GM18873 (cell line): ENCODE data around the gene LLCFC1.

Experiments
- ATAC-seq: cut with Tn5 transposase; IDR thresholded peaks from one replicate; pipeline ENCODE4 v1.9.1; 2021; ENCODE audit warnings: mild to moderate bottlenecking, moderate library complexity, moderate number of reproducible peaks; ENCODE audit not compliant: unreplicated experiment, low FRiP score

Gene LLCFC1

GRCh38 chr7:142935941-142936565 lies 3.2 kb upstream of the LLCFC1 start:
- no peak for ATAC-seq

- no peak for ATAC-seq
These were observed 673 bp upstream of the LLCFC1 start for GRCh38 chr7:142938611-142939010.

- no peak for ATAC-seq
These were observed 1.8 kb downstream of the LLCFC1 start for GRCh38 chr7:142940966-142941535.

- ATAC-seq, result no peak
These were observed 2.3 kb downstream of the LLCFC1 start for GRCh38 chr7:142941541-142941940.

DNA sequence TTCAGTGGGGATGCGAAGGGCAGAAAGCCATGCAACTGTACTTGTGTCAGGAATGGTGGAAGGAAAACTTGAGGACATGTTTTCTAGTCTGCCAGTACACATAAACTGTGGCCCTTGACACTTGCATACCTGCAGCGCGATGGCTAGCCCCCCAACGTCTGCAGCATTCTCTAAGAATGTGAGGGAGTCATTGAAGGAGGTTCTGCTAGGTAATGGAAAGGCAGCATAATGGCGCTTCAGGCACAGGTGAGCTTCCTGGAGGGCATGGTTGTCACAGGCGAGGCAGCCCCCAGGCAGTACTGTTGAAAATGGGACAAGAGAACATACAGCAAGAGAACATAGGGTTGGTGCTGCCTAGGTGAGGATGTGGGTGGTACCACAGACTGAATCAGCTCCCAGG lies 3.5 kb downstream of the LLCFC1 start:
- ATAC-seq, result no peak

DNA sequence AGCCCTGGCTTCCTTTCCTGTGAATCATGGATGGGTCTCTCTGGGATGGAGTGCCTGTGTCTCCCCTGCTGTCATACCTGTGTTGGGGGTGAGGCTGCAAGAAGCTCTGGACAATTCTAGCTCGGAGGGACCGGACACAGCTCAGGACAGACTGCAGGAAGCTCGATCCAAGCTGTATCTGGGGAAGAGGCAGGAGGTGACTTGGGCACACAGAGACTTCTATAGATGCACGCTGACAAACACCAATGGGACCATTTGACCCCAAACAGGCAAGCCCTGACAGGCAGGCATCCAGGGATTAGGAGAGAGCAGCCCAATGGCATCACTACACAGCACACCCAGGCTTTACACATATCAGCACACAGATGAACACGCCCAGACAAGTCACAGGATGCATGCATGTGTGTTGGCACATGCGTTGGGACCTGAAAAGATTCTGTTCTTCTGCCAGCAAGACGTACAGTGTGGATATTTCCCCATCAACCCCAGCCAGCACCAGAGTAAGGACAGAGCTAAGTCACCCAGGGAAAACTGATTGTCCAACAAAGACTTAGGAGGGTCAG lies 4.5 kb downstream of the LLCFC1 start:
- no peak for ATAC-seq

DNA sequence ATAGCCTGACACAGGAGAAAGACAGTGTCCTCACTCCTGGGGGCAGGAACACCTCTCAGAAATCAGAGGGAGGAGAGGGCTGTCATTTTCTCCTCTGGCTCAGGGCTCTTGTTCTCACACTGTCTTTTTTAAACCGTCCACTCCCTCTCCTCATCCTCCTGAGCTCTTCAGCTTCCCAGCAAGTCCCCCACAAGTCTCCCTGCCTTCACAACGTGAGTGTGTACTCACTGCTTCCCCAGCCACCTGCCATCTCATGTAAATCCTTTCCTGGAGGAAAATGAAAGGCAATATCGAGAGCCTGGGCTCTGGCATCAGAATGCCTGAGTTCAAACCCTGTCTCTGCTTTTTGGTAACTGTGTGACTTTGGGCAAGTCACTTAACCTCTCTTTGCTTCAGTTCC lies 5.7 kb downstream of the LLCFC1 start:
- no peak for ATAC-seq

DNA sequence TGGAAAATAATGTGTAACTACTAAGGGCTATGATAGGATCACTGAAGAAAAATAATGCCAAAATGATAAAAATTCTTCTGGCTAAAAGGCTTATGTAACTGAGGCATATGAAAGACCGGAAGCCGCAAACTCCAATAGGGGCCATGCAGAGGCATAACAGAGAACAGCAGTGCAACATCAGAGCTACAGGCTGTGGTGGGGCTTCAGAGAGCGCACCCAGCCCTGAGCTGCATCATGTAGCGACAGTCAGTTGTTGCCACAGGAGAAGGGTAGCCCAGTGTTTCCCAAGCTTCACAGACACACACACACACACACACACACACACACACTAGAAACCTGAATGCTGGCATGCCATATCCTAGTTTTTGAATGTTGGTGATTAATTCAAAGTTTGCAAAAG lies 9.3 kb downstream of the LLCFC1 start:
- ATAC-seq, result no peak

- no peak for ATAC-seq
These were observed 11.0 kb downstream of the LLCFC1 start for GRCh38 chr7:142950235-142950634.

DNA sequence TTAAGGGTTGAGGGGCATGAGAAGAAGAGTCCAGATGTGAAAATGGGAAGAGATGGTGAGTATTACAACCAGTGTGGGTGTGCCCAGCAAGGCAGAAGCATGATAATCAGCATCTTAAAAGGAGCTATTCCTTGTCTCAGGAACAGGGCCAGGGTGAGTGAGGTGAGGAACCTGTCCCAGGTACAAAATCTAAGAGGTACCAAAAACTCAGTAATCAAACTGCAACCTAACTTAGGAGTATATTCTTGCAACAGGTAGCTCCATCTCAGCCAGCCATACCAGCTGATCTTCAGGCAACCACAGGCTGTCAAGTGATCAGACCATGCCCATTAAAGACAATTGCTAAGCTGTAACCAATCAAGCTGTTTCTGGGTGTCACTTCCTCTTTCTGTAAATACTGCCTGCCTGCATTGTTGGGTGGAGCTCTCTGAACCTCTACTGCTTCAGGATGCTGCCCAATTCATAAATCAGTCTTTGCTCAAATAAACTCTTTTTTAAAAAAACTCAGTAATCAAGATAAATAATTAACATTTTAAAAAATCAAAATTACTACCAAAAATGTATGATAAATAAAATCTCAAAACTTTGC lies 15.5 kb downstream of the LLCFC1 start:
- no peak for ATAC-seq

GRCh38 chr7:142956951-142957623 lies 17.8 kb downstream of the LLCFC1 start:
- no peak for ATAC-seq

DNA sequence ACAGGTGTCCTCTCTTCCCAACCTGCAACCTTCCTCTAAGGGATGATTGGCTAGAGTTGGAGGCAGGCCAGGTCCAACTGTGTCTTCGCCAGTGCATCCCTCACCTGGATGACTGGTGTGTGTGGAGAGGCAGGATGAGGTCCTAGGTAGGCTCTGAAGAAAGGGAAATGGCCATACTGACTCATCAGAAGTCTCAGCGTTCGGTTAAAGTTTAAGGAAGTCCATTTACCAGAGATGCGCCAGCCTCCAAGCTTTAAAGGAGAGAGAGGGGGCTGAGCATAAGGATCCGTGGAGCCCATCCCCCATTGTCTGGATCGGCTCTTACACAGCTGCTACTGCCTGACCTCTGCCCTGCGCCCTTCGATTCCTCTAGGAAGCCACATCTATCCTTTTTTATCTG lies 18.4 kb downstream of the LLCFC1 start:
- no peak for ATAC-seq

DNA sequence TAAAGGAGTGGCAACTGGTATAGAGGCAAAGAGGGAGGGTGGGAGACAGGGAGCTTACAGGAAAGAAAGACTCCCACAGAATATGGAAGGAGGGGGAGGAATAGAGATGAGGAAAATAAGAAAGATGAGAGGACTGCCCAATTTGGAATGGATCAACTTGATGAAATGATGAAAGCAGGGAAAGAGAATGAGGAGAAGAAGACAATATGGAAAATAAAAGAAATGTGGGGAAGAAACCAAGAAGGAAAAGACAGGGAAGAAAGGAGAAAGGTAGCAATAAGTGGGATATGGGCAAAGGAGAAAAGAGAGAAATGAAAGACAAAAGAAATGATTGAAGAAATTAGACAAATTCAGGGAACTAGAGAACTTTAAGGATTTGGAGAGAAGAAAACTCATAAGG lies 19.9 kb downstream of the LLCFC1 start:
- ATAC-seq, result no peak

- no peak for ATAC-seq
These were observed 21.8 kb downstream of the LLCFC1 start for GRCh38 chr7:142960955-142961512.

DNA sequence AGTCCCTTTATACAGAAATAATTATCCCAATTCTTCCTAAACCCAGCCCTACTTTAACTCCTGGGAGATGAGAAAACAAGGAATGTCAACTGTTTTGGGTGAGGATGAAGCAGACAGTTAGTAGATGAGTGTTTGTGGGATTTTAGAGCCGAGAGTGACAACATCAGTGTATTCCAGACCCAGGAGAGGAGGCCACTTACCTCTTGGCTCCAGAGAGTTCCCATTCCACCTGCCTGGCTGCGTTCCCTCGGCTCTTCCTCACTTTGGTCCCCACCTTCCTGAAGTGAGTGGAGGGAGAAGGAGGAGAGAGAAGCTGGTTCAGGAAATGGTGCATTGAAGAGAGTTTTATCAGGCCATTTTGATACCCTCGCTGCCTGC lies 22.3 kb downstream of the LLCFC1 start:
- ATAC-seq, result no peak

DNA sequence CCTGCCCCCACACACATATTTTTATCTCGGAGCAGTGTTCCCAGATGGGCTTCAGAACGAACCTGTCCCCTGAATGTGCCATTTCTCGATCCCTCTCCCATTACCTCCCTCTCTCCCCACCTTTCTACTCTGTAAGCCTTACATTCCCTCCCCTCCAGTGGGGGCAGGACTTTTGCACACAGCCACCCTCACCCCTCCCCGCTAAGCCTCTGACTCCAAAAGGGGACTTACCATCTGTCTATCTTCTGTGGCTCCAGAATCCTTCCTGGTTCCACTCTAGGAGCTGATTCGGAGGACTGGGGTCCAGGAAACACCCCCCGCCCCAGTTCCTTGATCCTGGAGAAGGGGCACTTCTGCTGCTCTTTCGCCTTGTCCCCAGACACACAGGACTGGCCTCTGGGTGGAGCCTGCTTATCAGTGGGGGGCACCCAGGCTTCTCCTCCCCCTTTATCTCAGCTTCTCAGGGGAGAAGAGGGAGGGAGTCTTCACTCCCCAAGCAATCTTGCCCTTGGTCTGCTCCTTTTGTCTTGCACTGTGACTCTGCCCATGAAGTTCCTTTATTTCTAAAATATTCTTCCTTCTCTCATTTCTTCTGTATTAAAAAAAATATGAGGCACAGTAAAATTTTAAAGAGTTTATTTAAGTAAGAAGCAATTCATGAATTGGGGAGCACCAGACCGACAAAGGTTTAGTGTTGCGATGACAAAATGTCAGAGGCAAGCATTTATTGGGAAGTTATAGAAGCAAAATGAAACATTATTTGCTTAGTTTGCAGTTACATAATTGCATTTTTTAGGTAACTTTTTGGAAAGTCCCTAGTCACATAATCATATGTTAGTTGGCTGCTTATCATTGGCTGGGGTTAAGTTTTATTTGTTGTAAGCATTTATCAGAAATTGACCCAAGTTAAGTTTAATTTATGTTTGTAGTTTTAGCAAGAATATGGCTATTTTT lies 23.0 kb downstream of the LLCFC1 start, which contains the start of gene KEL:
TSS of gene KEL (minus strand) at position 391 of the 954 bp plus-strand sequence. CDS start at position 234, 157 bp downstream.
- ATAC-seq, result no peak

- no peak for ATAC-seq
These were observed 23.7 kb downstream of the LLCFC1 start for GRCh38 chr7:142962991-142963390.

- ATAC-seq, result no peak
These were observed 24.7 kb downstream of the LLCFC1 start for GRCh38 chr7:142963993-142964392.

- ATAC-seq, result no peak
These were observed 25.4 kb downstream of the LLCFC1 start for GRCh38 chr7:142964502-142965246.
